Natural killer cell treated with Interleukin-12 subunit alpha and Interleukin-12 subunit beta and Interleukin-15 and Interleukin-18, amount 100 ng/mL, for 72 hours (primary cell): ENCODE results near the gene TF. TPM values are rescaled to one million over a fixed set of nuclear protein-coding genes. Genes with fewer than 3 reads are reported as not detected.

ENCODE experiments used
- ATAC-seq, 2 donors: fragments of 150-1000 bp; cut with Tn5 transposase in 1 of 2; sonication (Bioruptor Pico), chemical (Tn5 transposase) in 1 of 2; 2 replicates each; pipeline ENCODE4 v1.10.0; 2021
- DNase-seq: peaks from one replicate; pipeline ENCODE4 v3.0.0; 2022; ENCODE audit warnings: low spot score
- H3K27ac Mint-ChIP-seq, 2 donors: 1 replicate in 1 of 2; 2 replicates in 1 of 2; pipeline ENCODE4 v1.8.0; 2022; ENCODE audit warnings: mixed read lengths in 2 of 2, mild to moderate bottlenecking in 1 of 2, moderate library complexity in 1 of 2
- H3K27me3 Mint-ChIP-seq, 2 donors: 1 replicate in 1 of 2; 2 replicates in 1 of 2; pipeline ENCODE4 v1.8.0; 2022; ENCODE audit warnings: mixed read lengths in 2 of 2
- H3K36me3 Mint-ChIP-seq: one replicate; pipeline ENCODE4 v1.8.0; 2022; ENCODE audit warnings: mixed read lengths
- H3K4me1 Mint-ChIP-seq, 2 donors: 1 replicate in 1 of 2; 2 replicates in 1 of 2; pipeline ENCODE4 v1.8.0; 2022; ENCODE audit warnings: low read depth in 2 of 2, mixed read lengths in 2 of 2, mild to moderate bottlenecking in 1 of 2
- H3K4me3 Mint-ChIP-seq: one replicate; pipeline ENCODE4 v1.8.0; 2022; ENCODE audit warnings: mixed read lengths
- H3K9me3 Mint-ChIP-seq: 2 replicates; pipeline ENCODE4 v1.8.0; 2022; ENCODE audit warnings: mixed read lengths
- total RNA-seq, 2 donors: library from RNA; stranded (reverse); gene quantifications; one replicate each; pipeline ENCODE4 v1.2.3, GENCODE V29; 2022

The TF gene
- total RNA-seq, 2 donors from 2014 or later: 0.78 to 0.98 TPM

- Mint-ChIP-seq H3K4me3 (no peak overlapping the region), H3K36me3 (no peaks in the 10 kb centered on the region), H3K4me1 (no peaks in the 10 kb centered on the region), H3K27ac (no peak overlapping the region), H3K9me3 (no peaks in the 10 kb centered on the region), H3K27me3 (peaks cover 13 to 29% of the 10 kb centered on the region in 2 donors)
- ATAC-seq (no peak), DNase-seq (peak; percentile 51)
These were observed 97.4 kb downstream of the TF start for GRCh38 chr3:133843634-133844033.

- Mint-ChIP-seq H3K9me3 (no peaks in the 10 kb centered on the region), H3K27me3 (peaks cover 16 to 29% of the 10 kb centered on the region in 2 donors), H3K4me1 (no peaks in the 10 kb centered on the region), H3K36me3 (no peaks in the 10 kb centered on the region), H3K27ac (no peak overlapping the region), H3K4me3 (no peak overlapping the region)
- DNase-seq (no peak), ATAC-seq (no peak)
These were observed 98.9 kb downstream of the TF start for GRCh38 chr3:133845127-133845526.

Other genes starting within 250 kb of the TF start
- gene CDV3, start 172.7 kb upstream of the TF start, total RNA-seq: 100 to 1,000 TPM; 202 to 204 TPM
- gene TOPBP1, start 84.5 kb upstream of the TF start, total RNA-seq: 100 to 1,000 TPM in 1 of 2 donors, 10 to 100 TPM in 1; 69.3 to 106 TPM
- 10 to 100 TPM; 81.4 to 84.5 TPM for gene SRPRB, start 59.4 kb downstream of the TF start, total RNA-seq
- gene RAB6B, start 149.5 kb downstream of the TF start, total RNA-seq: under 1 TPM; 0.21 to 0.81 TPM